Panc1 (cell line): ENCODE results near the gene ACTR1B. TPM values are rescaled to one million over a fixed set of nuclear protein-coding genes. Genes with fewer than 3 reads are reported as not detected.

Experiments used
- ATAC-seq: fragments of 200-7000 bp; cut with Tn5 transposase; 2 replicates; pipeline ENCODE4 v1.9.1; 2020; ENCODE audit warnings: mild to moderate bottlenecking, moderate library complexity
- BruUV-seq: library from RNA; stranded (reverse); fragments of 400-500 nt; replicated peaks from 2 replicates; lab custom pipeline; 2021; lab: Mats Ljungman, UMichigan
- CTCF ChIA-PET: fragments of 300-600 bp; sonication (Branson Sonifier 250); formaldehyde crosslinking; loops from one replicate; lab custom pipeline; 2022; ENCODE audit warnings: antibody characterized with exemption; lab: Charles Lee
- POLR2A ChIA-PET: fragments of 300-600 bp; sonication (Branson Sonifier 250); formaldehyde crosslinking; loops from one replicate; lab custom pipeline; 2022; ENCODE audit warnings: antibody characterized with exemption; lab: Charles Lee
- DNase-seq: peaks from one replicate; pipeline ENCODE4 v3.0.0-alpha.2; 2010; ENCODE audit warnings: low read depth, low spot score
- H3K27ac ChIP-seq: 2 replicates; pipeline ENCODE4 v1.5.1; 2011; ENCODE audit warnings: mild to moderate bottlenecking, low read length, inconsistent platforms
- H3K27me3 ChIP-seq: fragments of 200-500 bp; sonication (Bioruptor generic); 2 replicates; pipeline ENCODE4 v1.6.0; 2014; ENCODE audit warnings: low read length, inconsistent platforms; ENCODE audit not compliant: control insufficient read depth, insufficient read depth
- H3K36me3 ChIP-seq: fragments of 200-500 bp; sonication (Bioruptor generic); 2 replicates; pipeline ENCODE4 v1.5.1; 2014; ENCODE audit warnings: inconsistent platforms, mild to moderate bottlenecking, low read length, moderate library complexity; ENCODE audit not compliant: control insufficient read depth, insufficient read depth
- H3K4me1 ChIP-seq: 2 replicates; pipeline ENCODE4 v1.5.1; 2011; ENCODE audit warnings: inconsistent platforms, mild to moderate bottlenecking, low read length, moderate library complexity; ENCODE audit not compliant: control insufficient read depth, insufficient read depth
- H3K4me3 ChIP-seq, 2 experiments: 2 replicates each; pipeline ENCODE4 v1.5.1; 2011 to 2012; ENCODE audit warnings: low read depth in 2 of 2, low read length in 2 of 2, mild to moderate bottlenecking in 2 of 2, inconsistent platforms in 1 of 2, moderate library complexity in 1 of 2
- H3K9me3 ChIP-seq: fragments of 200-500 bp; sonication (Bioruptor generic); 2 replicates; pipeline ENCODE4 v1.5.1; 2014; ENCODE audit warnings: low read depth, mild to moderate bottlenecking, inconsistent platforms, low read length, moderate library complexity; ENCODE audit not compliant: control insufficient read depth, insufficient read depth
- CTCF ChIP-seq: fragments of 450-650 bp; IDR thresholded peaks from 2 replicates; pipeline ENCODE4 v1.5.1; 2017; ENCODE audit warnings: mild to moderate bottlenecking
- POLR2AphosphoS5 ChIP-seq: IDR thresholded peaks from 2 replicates; pipeline ENCODE4 v1.6.1; 2012; ENCODE audit warnings: mild to moderate bottlenecking, low read depth, low read length, moderate library complexity
- REST ChIP-seq, 2 experiments: IDR thresholded peaks; 2 replicates each; pipeline ENCODE4 v1.6.1; 2011 to 2012; ENCODE audit warnings: low read depth in 2 of 2, control low read depth in 1 of 2, low read length in 1 of 2, mild to moderate bottlenecking in 1 of 2, moderate library complexity in 1 of 2; ENCODE audit not compliant: insufficient read depth in 1 of 2
- SIN3A ChIP-seq: IDR thresholded peaks from 2 replicates; pipeline ENCODE4 v1.6.1; 2012; ENCODE audit warnings: low read depth, mild to moderate bottlenecking, low read length, moderate library complexity, borderline replicate concordance; ENCODE audit not compliant: insufficient read depth
- TCF7L2 ChIP-seq: IDR thresholded peaks from 2 replicates; pipeline ENCODE4 v1.6.1; 2011; ENCODE audit warnings: mild to moderate bottlenecking, low read depth, low read length, inconsistent platforms
- in situ Hi-C: cut with HindIII; loops from 2 replicates; pipeline ENCODE4 v1.10.0; 2016; ENCODE audit warnings: low sequenced_read_pairs, low pct_unique_long_range_greater_than_20kb
- intact Hi-C: fragments of 100-400 bp; cut with micrococcal nuclease; formaldehyde crosslinking; loops from one replicate; pipeline ENCODE4 v1.10.0; 2022; ENCODE audit not compliant: unreplicated experiment
- total RNA-seq: library from RNA; stranded (reverse); gene quantifications from one replicate; pipeline ENCODE4 v1.2.1, GENCODE V29; 2021; ENCODE audit not compliant: unreplicated experiment

ACTR1B gene
- total RNA-seq, 1 experiment from 2014 or later, result 28.1 TPM

- CTCF ChIA-PET, result no interaction called here
These were observed 6.8 kb downstream of the ACTR1B start for GRCh38 chr2:97656905-97657587.

GRCh38 chr2:97656129-97656755, 7.6 kb downstream of the ACTR1B start:
- ChIA-PET POLR2A (no interaction called here), CTCF (no interaction called here)
- ATAC-seq, result no peak
- Histone ChIP-seq H3K4me3 (no peak overlapping the region), H3K9me3 (peaks cover 4% of the 10 kb centered on the region; the same call in 1 of the 2 replicates), H3K27ac (no peak overlapping the region), H3K4me1 (no peaks in the 10 kb centered on the region), H3K36me3 (no peaks in the 10 kb centered on the region), H3K27me3 (no peaks in the 10 kb centered on the region)
- in situ Hi-C loops (no loop called here), intact Hi-C loops (no loop called here)
- BruUV-seq, result no TSS peak
- DNase-seq, result no peak
- TF ChIP-seq TCF7L2, result no peak
- TF ChIP-seq CTCF, result no peak
- no peak for TF ChIP-seq POLR2AphosphoS5
- no peak for TF ChIP-seq REST (IDR thresholded peaks at IDR 0.05; ENCODE audit: insufficient read depth in 1 of 2, low read depth in 2 of 2, low read length in 1 of 2)

More at GRCh38 chr2:97656905-97657587, 6.8 kb downstream of the ACTR1B start:
- in situ Hi-C loops (no loop called here), intact Hi-C loops (no loop called here)
- no peak for TF ChIP-seq SIN3A
- no peak for TF ChIP-seq TCF7L2
- TF ChIP-seq POLR2AphosphoS5, result no peak
- no peak for TF ChIP-seq REST (IDR thresholded peaks at IDR 0.05; ENCODE audit: insufficient read depth in 1 of 2, low read depth in 2 of 2, low read length in 1 of 2)
- TF ChIP-seq CTCF, result no peak
- no peak for ATAC-seq
- Histone ChIP-seq H3K4me1 (peaks cover under 1% of the 10 kb centered on the region; the same call in 1 of the 2 replicates), H3K27ac (no peak overlapping the region), H3K4me3 (no peak overlapping the region), H3K9me3 (peaks cover 4% of the 10 kb centered on the region; the same call in 1 of the 2 replicates), H3K27me3 (no peaks in the 10 kb centered on the region), H3K36me3 (no peaks in the 10 kb centered on the region)
- DNase-seq, result no peak
- no TSS peak for BruUV-seq
- POLR2A ChIA-PET, result no interaction called here
